GM12891 (cell line): ENCODE data around the gene TBC1D10B.

Source experiments
- SPI1 ChIP-seq: IDR thresholded peaks from 2 replicates; pipeline ENCODE4 v1.6.1; 2011; ENCODE audit warnings: low read depth, low read length, control low read depth
- TAF1 ChIP-seq: IDR thresholded peaks from 2 replicates; pipeline ENCODE4 v1.6.1; 2011; ENCODE audit warnings: low read depth, low read length, control low read depth

GRCh38 chr16:30414159-30414558, 43.9 kb upstream of the TBC1D10B start:
- no peak for TF ChIP-seq TAF1
- TF ChIP-seq SPI1, result no peak
